Esophagus squamous epithelium (tissue), 5 donors: Measurements from ENCODE around the gene SLC26A11. TPM values are rescaled to one million over a fixed set of nuclear protein-coding genes. Genes with fewer than 3 reads are reported as not detected.

Experiments
- DNase-seq: peaks from one replicate; lab custom pipeline; 2025; lab: John Stamatoyannopoulos, UW
- H3K27ac ChIP-seq, 4 donors: fragments of 200-600 bp; sonication (generic); one replicate each; pipeline ENCODE4 v1.5.1; 2016 to 2019; ENCODE audit warnings: mild to moderate bottlenecking in 1 of 4
- H3K27me3 ChIP-seq, 4 donors: fragments of 200-600 bp; sonication (generic); 1 replicate in 3 of 4; 2 replicates in 1 of 4; pipeline versions ENCODE4 v1.5.1 to v1.6.0; 2017 to 2021; ENCODE audit warnings: antibody characterized with exemption in 1 of 4
- H3K36me3 ChIP-seq, 3 donors: fragments of 200-600 bp; sonication (generic); one replicate each; pipeline ENCODE4 v1.5.1; 2016 to 2019
- H3K4me1 ChIP-seq, 3 donors: fragments of 200-600 bp; sonication (generic); one replicate each; pipeline ENCODE4 v1.5.1; 2017 to 2019
- H3K4me3 ChIP-seq, 4 donors: fragments of 200-600 bp; sonication (generic); 1 replicate in 3 of 4; 2 replicates in 1 of 4; pipeline ENCODE4 v1.5.1; 2016 to 2019; ENCODE audit warnings: mild to moderate bottlenecking in 2 of 4, moderate library complexity in 1 of 4
- H3K9me3 ChIP-seq, 3 donors: fragments of 200-600 bp; sonication (generic); one replicate each; pipeline ENCODE4 v1.5.1; 2016 to 2019
- CTCF ChIP-seq, 6 experiments: fragments of 450-650 bp in 4 of 6; fragments of 200-600 bp in 2 of 6; sonication (generic) in 2 of 6; IDR thresholded peaks; one replicate each; pipeline ENCODE4 v1.5.1; 2016 to 2019; ENCODE audit warnings: antibody characterized with exemption in 6 of 6, mild to moderate bottlenecking in 4 of 6, moderate library complexity in 4 of 6
- POLR2A ChIP-seq, 4 donors: fragments of 450-650 bp; IDR thresholded peaks; one replicate each; pipeline ENCODE4 v1.6.1; 2017; ENCODE audit warnings: antibody characterized with exemption in 4 of 4, mild to moderate bottlenecking in 4 of 4, moderate library complexity in 3 of 4
- WGBS, 2 donors: methylation state at CpG; one replicate each; pipeline ENCODE4 v1.1.5; 2018; 5-methylcytosine and 5-hydroxymethylcytosine counted together
- intact Hi-C: fragments of 100-400 bp; cut with DNase I; formaldehyde crosslinking; loops from one replicate; pipeline ENCODE4 v1.15.0; 2022
- total RNA-seq, 4 donors: library from RNA; depleted of rRNA; stranded (reverse); fragments of >200 nt; gene quantifications; one replicate each; pipeline ENCODE4 v1.1.0, GENCODE V29; 2016
- donor health status: DM: yes; HTN: yes; CAD: no.

The SLC26A11 gene
- total RNA-seq, 4 donors from 2014 or later: 5.7 to 11.4 (median 7.6) TPM

- TF ChIP-seq CTCF (IDR thresholded peaks at IDR 0.05): no peak
- TF ChIP-seq POLR2A (IDR thresholded peaks at IDR 0.05): no peak
- intact Hi-C loops: no loop called here
Observed at GRCh38 chr17:80225230-80225629, 5.0 kb downstream of the SLC26A11 start.

GRCh38 chr17:80227156-80227555 lies 6.9 kb downstream of the SLC26A11 start:
- 94 to 95% methylated on average over 4 of the region's 4 CpGs for WGBS, 2 donors
- Histone ChIP-seq H3K9me3 (peaks cover 0 to 8% (median 3%) of the 10 kb centered on the region in 3 donors), H3K27ac (no peak overlapping the region)

More at GRCh38 chr17:80225230-80225629, 5.0 kb downstream of the SLC26A11 start:
- DNase-seq: no peak
- Histone ChIP-seq H3K9me3 (no peaks in the 10 kb centered on the region), H3K27ac (no peak overlapping the region), H3K4me1 (peaks cover 10 to 27% (median 12%) of the 10 kb centered on the region in 3 donors), H3K27me3 (no peaks in the 10 kb centered on the region), H3K36me3 (peaks cover 0 to 45% (median 0%) of the 10 kb centered on the region in 3 donors), H3K4me3 (no peak overlapping the region)
- WGBS, 2 donors: 85 to 94% methylated on average over 4 of the region's 6 CpGs

GRCh38 chr17:80227666-80228065 lies 7.4 kb downstream of the SLC26A11 start:
- Histone ChIP-seq H3K36me3 (peaks cover 0 to 68% (median 0%) of the 10 kb centered on the region in 3 donors), H3K27ac (no peak overlapping the region), H3K27me3 (no peaks in the 10 kb centered on the region), H3K9me3 (peaks cover 0 to 13% (median 8%) of the 10 kb centered on the region in 3 donors), H3K4me3 (no peak overlapping the region), H3K4me1 (peaks cover 0 to 5% (median 0%) of the 10 kb centered on the region in 3 donors)
- intact Hi-C loops: no loop called here
- no peak for DNase-seq
- no peak for TF ChIP-seq CTCF (IDR thresholded peaks at IDR 0.05)
- WGBS, 2 donors: 78 to 100% methylated on average over 1 to 2 of the region's 11 CpGs

More at GRCh38 chr17:80227156-80227555, 6.9 kb downstream of the SLC26A11 start:
- Histone ChIP-seq H3K27me3 (no peaks in the 10 kb centered on the region), H3K4me3 (no peak overlapping the region), H3K36me3 (peaks cover 0 to 62% (median 0%) of the 10 kb centered on the region in 3 donors), H3K4me1 (peaks cover 0 to 10% (median 0%) of the 10 kb centered on the region in 3 donors)
- DNase-seq: no peak
- intact Hi-C loops: no loop called here
- no peak for TF ChIP-seq POLR2A (IDR thresholded peaks at IDR 0.05)
- TF ChIP-seq CTCF (IDR thresholded peaks at IDR 0.05): no peak

GRCh38 chr17:80228477-80228876 lies 8.2 kb downstream of the SLC26A11 start:
- Histone ChIP-seq H3K4me3 (no peak overlapping the region), H3K27ac (no peak overlapping the region), H3K9me3 (peaks cover 0 to 20% (median 15%) of the 10 kb centered on the region in 3 donors), H3K27me3 (no peaks in the 10 kb centered on the region), H3K4me1 (no peaks in the 10 kb centered on the region), H3K36me3 (peaks cover 0 to 71% (median 0%) of the 10 kb centered on the region in 3 donors)
- intact Hi-C loops: no loop called here
- TF ChIP-seq POLR2A (IDR thresholded peaks at IDR 0.05) (no peak), CTCF (IDR thresholded peaks at IDR 0.05) (no peak)
- DNase-seq: no peak
- 86 to 96% methylated on average over 3 to 13 of the region's 14 CpGs for WGBS, 2 donors

- 73 to 84% methylated on average over 2 to 3 of the region's 4 CpGs for WGBS, 2 donors
- no peak for TF ChIP-seq CTCF (IDR thresholded peaks at IDR 0.05)
- TF ChIP-seq POLR2A (IDR thresholded peaks at IDR 0.05): no peak
- no peaks in the 10 kb centered on the region for H3K4me1 ChIP-seq
- no peak overlapping the region for H3K4me3 ChIP-seq
- intact Hi-C loops: no loop called here
- no peak overlapping the region for H3K27ac ChIP-seq
- peaks cover 0 to 76% (median 0%) of the 10 kb centered on the region in 3 donors for H3K36me3 ChIP-seq
- DNase-seq: no peak
- peaks cover 0 to 25% (median 15%) of the 10 kb centered on the region in 3 donors for H3K9me3 ChIP-seq
- H3K27me3 ChIP-seq: no peaks in the 10 kb centered on the region
Observed at GRCh38 chr17:80229011-80229410, 8.8 kb downstream of the SLC26A11 start.
